ENCODE data around the gene NDUFA11.

Gene NDUFA11

DNA sequence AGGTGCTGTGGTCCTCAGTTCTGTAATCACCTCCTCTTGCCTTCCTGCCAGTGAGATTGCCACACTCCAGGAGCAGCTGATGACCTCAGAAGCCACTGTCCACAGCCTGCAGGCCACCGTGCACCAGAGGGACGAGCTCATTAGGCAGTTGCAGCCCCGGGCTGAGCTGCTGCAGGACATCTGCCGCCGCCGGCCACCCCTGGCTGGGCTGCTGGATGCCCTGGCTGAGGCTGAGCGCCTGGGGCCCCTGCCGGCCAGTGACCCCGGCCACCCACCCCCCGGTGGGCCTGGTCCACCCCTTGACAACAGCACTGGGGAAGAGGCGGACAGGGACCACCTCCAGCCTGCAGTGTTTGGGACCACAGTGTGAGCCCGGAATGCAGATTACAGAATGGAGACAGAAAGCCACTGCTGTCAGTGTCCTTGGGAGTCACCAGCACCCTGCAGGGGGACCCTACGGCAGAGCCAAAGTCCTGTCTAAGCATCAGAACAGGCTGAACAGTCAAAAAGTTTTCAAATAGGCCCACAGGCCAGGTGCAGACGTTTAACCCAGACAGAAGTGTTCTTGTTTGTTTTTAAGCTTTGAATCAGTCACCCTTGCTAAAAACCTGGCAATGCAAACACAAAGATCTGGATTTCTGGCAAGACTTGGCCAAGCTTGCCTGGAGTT is 5.3 kb upstream of the NDUFA11 start:
- peak; percentile 39 for DNase-seq (ENCODE audit: low spot score)

DNA sequence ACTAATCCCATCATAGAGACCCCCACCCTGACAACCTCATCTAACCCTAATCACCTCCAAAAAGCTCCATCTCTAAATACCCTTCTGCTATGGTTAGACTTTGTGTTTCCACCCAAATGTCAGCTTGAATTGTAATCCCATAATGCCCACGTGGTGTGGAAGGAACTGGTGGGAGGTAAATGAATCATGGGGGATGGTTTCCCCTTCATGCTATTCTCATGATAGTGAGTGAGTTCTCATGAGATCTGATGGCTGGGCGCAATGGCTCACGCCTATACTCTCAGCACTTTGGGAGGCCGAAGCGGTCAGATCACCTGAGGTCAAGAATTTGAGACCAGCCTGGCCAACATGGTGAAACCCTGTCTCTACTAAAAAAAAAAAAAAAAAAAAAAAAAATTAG is 3.7 kb upstream of the NDUFA11 start:
- no peak for DNase-seq (ENCODE audit: low spot score)

DNA sequence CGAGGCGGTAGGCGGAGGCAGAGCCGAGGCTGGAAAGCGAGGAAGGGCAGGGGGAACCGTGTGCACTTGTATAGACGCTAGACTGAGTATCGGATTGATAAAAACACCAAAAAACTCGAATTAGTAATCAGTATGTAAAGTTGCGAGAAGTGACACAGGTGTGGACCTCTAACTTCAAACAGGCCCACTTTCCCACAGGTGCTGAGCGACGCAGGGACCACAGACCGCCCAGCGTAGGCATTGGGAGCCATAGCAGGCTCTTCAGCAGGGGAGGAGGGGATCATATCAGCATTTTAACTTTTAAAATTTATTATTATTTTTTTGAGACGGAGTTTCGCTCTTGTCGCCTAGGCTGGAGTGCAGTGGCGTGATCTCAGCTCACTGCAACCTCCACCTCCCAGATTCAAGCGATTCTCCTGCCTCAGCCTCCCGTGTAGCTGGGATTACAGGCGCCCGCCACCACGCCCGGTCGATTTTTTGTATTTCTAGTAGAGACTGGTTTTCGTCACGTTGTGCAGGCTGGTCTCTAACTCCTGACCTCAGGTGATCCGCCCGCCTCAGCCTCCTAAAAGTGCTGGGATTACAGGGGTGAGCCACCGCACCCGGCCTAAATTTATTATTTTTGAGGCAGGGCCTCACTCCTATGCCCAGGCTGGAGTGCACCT is 1.7 kb upstream of the NDUFA11 start:
- no peak for DNase-seq (ENCODE audit: low spot score)

DNA sequence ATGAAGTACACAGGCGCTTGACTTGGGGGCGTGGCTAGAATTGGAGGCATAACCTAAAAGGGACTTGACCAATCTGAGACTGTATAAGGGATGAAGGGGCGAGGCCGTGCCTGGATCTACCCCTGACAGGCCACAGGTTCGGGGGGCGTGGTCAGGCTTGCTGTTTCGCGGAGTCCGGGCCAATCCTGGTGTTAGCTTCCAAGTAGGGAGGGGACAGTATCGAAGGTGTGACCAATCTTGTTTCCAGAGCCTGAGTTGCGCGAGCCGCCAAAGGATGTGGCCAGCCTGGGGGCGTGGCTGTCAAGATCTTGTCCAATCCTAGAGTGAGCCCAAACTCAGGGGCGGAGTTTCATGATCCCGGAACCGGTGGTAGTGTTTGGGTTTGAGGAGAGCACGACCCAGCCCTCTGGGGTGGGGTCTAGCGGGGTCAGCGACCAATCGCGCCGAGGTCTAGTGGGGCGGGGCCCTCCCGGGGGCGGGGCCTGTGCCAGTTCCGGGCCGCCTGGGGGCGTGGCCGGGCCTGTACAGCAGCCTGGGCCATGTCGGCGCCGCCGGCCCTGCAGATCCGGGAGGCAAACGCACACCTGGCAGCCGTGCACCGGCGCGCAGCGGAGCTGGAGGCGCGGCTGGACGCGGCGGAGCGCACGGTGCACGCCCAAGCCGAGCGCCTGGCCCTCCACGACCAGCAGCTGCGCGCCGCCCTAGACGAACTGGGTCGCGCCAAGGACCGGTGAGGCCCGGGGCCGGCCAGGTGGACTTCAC is 943 bp upstream of the NDUFA11 start, which contains the start of gene VMAC:
VMAC (plus strand) TSS at position 521 of the 762 bp plus-strand sequence; CDS start at position 540, 19 bp downstream.
- peak; percentile 92 for DNase-seq (ENCODE audit: low spot score)

DNA sequence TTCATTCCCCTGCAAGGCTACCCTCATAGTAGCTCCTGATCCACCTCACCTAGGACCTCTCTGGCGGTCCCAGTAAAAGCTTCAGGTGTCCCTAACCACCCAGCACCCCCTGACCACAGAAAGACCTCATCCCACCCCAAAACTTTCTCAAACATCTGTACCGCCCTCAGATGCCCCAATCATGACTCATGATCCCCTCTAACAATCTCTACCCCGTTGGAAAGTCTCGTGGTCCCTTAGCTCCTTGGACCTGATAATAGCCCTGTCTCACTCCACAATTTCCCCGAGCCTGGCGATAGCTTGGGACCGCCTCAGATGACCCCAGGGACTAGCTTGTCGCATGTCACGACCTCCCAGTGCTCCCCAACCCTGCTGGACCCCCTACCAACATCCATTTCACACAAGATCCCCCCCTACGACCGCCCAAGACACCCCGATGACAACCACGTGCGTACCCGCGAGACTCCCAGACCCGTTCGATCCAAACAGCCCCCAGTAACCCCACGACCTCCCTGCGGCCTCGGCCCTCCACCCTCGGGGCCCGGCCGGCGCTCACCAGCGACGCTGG is 450 bp downstream of the NDUFA11 start:
- DNase-seq (ENCODE audit: low spot score): no peak

DNA sequence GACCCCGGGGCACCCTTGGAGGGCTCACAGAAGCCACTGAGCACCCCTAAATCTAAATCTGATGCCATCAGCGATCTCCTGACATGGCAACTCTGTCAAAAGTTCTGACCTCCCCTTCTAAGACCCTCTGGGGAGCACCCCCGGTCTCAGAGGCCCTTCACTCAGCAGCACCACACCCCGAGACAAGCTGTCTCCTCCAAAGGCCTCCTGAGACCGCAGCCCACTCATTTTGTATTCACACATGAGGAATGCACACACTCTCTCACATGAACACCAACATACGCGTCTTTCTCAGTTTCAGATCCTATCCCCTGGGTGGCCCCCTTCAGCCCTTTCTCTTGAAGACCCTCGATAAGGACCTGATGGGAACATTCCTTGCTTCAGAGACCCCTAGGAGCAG is 2.6 kb downstream of the NDUFA11 start:
- DNase-seq (ENCODE audit: low spot score): no peak

DNA sequence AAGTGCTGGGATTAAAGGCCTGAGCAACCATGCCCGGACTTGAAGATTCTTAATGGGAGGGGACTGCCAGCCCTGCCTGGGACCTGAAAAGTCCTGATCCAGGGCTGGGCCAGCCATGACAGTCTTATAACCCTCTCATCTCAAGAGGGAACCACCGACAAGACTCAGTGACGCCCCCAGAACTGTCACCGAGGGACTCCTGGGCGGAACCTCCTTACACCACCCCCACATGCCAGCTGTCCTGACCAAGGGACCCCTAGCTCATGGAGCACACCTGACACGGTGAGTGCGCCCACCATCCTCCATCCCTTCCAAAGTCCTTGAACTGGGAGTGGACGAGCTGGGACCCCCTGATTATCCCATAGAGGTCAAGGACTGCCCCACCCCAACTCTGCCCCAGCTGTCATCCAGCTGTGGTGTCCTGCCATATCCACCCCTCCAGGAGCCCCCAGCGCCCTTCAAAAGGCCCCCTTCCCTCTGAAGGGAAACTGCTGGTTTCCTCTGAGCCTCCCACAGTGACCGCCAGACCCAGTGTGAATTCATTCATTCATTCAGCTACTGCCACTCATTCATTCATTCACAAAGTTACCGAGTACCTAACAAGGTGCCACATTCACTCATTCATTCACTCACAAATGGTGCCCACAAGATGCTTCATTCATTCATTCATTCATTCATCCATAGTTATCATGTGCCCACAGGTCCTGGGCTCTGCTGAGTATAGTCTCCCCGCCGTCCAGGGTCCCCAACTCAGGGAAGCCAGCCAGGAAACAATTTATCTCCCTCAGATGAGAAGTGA is 3.7 kb downstream of the NDUFA11 start:
- no peak for DNase-seq (ENCODE audit: low spot score)

DNA sequence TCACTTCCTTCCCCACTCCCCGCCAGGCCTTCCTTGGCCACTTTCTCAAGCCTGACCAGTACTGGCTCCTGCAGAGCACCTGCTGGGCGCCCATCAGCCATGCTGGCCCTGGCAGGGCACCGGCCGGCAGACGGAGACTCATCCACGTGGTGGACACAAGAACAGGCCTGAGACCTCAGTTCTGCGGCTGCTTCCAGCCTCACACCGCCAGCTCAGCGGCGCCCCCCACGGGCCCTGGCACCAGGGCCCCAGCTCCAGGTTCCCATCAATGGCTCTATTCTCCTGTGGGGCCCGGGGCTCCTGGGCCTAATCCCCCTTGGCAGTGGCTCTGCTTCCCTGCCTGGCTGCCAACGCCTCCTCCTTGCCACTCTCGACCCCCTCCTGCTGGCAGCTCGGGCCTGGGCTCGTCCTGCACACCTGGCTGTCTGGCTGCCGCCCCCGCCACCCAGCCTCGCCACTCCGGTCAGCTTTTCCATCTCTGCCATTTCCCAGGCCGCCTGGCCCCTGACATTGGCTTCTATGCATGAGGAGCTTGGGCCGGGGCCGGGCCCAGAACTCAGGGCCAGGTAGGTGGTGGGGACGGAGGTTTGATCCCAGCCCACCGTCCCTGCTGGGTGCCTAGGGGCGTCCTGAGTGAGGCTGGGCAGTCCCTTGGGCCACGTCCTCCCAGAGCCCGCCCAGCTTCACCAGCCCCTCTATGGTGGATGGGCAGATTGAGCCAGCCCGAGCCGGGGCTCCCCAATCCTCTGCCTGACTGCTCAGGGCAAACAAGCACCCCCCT is 6.2 kb downstream of the NDUFA11 start:
- DNase-seq (ENCODE audit: low spot score): no peak

DNA sequence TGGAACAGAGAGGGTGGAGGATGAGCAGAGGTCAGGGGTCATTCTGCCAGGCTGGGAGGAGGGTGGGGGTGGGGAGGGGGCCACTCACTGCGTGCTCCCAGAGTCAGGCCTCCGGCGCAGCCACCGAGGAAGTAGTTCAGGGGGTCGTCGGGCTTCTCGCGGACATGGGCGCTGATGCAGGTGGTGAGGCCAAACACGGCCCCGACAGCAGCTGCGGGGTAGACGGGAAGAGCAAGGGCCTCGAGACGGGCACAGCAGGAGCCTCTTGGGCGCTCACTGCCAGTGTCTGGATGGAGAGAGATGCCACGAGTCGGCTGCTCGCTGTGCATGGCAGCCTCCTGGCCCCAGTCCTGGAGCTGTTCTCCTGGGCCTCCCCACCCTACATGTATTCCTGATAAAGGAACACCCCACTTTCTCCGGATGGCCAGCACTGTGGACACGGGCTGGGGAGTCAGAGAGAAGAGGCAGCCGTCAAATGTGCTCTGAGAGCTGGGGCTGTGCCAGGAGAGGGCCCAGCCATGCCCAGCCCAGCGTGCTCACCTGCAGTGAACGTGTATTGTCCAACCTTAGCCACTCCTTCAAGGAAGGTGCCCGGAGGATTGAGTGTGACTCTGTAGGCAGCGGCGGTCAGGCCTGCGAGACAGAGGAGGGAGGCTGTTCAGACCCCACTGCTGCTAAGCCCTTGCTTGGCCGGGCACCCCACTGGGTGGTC is 7.1 kb downstream of the NDUFA11 start:
- no peak for DNase-seq (ENCODE audit: low spot score)

DNA sequence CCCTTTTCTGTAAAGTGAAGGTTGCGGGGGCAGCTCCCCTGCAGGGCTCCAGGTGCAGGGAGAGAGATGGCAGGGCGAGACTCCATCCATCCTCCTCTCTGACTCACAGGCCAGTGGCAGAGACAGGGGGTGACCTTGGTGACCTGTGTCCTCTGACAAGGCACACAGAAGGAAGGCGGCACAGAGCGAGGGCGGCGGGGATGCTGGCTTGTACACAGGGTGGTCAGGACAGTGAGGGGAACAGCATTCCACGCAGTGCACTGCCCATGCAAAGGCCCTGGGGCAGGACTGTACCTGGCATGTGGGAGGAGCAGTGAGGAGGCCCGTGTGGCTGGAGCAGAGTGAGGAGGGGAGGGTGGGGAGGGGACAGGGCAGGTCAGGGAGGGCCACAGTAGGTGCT is 7.7 kb downstream of the NDUFA11 start:
- DNase-seq (ENCODE audit: low spot score): no peak

DNA sequence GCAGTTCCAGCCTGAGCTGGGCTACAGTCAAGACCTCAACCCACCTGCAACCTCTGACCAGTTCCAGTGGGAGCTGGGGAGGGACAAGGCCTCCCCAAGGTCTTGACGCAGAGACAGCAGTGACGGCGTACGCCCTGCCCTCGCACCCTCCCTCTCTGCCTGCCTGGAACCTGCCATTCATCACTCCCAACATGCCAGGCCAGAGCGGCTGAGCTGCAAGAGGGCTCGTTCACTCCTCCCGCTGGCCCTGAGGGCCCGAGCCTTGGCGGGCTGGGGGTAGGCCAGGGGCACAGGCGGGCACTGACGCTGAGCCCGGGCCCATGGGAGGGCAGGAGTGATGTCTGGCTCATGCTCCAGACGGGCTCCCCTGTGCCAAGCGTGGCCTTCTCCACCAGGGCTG is 8.2 kb downstream of the NDUFA11 start:
- no peak for DNase-seq (ENCODE audit: low spot score)

DNA sequence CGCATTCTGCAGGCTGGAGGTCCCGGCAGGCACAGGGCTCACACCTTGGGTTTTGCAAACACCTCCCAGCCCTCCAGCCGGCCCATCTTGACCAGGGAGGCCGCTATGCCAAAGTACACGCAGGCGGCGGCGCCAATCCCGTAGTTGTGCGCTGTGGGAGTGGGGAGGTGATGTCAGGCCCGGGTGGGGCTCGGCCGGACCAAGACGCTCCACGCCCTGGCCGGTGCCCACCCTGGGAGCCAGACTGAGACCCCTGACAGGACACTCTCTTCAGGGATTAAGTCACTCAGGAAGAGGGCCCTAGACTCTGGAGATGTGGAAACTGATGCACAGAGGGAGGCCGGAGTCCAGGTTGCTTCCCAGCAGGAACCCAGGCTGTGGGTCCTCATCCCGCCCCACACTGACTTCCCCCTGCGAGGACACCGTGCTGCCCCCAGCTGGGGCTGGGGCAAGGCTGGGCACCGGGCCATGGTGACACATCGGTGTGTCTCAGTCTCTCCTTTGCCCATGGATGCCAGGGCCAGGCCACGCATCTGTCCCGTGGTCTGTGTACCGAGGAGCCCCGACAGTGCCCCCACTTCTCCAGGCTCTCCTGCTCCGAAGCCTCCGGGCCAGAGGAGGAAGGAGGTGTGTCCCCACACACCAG is 8.8 kb downstream of the NDUFA11 start:
- no peak for DNase-seq (ENCODE audit: low spot score)

DNA sequence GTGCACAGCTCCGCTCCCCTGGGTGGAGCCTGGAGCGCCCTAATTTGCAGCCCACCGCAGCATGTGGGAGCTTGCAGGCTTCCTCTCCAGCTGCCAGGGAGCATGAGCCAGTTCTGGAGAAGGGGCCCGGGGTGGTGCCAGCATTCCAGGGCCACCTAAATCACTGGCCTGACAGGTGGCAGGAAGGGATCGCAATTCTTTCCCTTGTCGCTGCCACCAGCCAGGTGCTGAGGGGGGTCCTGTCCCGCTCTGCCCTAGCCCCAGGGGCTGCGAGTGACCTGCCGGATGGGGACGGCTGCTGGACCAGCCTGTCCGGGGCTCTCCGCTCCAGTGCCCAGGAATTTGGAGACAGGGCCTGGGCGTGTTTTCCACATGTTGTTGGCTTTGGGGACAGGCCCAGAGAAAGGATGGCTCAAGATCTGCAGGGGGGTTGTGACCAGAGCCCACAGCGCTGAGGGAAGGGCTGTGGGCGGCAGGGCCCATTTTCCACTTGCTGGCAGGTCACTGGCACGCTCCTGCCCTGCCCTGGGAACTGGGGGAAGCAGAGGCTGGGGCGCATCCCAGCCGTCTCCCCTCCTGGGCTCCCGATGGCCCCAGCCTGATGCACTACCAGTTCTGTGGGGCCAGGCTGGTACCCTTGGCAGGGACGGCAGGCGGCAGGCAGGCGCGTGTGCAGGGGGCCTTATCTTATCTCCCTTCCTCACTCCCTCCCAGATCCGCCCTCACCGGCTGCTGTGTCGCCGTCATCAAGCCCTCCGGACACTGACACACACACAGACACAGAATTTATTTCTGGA is 9.5 kb downstream of the NDUFA11 start:
- DNase-seq (ENCODE audit: low spot score): no peak

DNA sequence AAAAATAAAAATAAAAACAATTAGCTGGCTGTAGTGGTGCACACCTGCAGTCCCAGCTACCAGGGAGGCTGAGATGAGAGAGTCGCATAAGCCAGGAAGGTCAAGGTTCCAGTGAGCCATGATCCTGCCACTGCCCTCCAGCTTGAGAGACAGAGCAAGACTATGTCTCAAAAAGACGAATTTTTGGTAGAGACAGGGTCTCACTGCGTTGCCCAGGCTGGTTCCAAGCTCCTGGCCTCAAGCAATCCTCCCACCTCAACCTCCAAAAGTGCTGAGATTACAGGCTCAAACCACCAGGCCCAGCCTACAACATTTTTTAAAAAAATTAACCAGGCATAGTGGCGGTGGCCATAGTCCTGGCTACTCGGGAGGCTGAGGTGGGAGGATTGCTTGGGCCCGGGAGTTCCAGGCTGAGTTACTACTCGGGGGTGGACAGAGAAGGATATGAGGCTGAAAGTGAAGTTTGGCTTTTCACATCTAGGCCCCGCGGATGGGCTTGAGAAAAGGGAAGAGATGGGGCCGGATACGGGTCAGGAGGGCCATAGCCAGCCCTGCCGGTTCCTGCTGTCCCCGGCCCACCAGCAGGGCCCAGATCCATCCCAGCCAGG is 10.2 kb downstream of the NDUFA11 start:
- DNase-seq (ENCODE audit: low spot score): no peak

DNA sequence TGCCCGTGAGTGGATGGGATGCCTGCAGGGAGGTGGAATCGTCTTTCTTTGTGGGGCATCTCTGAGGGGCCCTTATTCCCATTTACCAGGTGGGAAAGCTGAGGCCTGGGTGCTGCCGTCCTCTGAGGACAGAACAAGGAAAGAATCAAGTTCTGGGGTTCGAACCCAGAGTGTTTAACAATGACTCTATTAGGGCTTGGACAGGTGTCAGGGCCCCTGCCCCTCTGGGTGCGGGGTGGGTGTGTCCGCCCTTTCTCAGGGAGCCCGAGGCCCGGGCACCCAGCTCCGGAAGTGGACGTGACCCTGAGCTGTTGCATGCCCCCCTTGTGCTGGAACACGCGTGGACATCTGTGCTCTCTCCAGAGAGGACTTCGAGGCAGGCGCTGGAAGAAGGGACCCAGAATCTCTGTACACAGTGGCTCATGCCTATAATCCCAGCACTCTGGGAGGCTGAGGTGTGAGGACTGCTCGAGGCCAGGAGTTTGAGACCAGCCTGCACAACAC is 10.8 kb downstream of the NDUFA11 start:
- DNase-seq (ENCODE audit: low spot score): no peak

DNA sequence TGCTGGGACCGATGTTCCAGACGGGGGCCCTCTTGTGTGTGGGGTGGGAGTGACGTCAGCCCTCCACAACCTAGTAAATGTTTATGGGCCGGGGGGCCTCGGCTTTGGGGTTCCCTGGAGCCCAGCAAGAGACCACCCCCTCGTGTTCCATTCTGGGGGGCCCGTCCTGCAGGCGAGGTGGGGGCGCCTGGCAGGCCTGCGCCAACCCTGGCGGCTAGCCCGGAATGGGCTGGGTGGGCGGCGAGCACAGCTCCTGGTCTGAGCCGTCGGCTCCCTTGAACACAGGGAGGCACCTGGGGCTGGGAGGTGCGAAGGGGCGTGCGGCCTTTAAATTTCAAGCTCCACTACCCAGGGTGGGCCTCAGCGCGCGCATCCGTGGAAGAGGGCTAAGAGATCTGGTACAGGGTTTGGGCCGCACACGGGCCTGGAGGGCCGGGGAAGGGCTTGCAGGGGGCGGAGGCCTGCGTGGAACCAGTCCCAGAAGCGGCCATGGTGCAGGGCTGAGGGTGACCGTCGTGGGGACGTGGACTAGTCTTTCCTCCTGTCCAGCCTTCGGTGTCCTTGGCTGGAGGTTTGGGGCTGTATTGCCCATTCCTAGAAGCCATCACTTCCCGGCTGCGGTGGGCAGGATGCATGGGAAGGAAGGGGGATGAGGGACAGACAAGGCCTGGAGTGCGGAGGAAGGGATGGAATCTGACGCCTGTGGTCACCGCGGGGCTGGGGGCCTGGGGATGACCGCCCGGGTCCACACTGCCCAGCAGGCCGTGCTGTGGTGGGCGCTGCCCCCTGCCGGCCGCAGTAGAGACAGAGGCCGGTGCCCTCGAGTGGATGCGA is 11.4 kb downstream of the NDUFA11 start:
- peak; percentile 72 for DNase-seq (ENCODE audit: low spot score)

DNA sequence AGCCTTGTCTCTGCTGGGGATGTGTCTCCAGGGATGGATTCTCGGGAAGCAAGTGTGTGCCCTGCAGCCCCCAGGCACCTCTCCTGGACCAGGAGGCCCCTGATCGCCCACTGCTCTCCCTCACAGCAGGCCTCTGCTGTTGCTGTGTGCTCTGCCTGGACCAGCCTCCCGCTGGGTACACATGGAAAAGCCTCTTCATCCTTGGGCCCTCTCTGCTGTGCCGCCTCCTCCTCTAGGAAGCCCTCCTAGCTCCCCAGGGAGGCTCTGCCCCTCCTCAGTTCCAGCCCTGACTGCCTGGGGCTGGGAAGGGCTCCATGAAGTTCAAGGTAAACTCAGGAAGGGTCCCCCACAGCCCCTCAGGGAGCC is 12.0 kb downstream of the NDUFA11 start:
- no peak for DNase-seq (ENCODE audit: low spot score)

DNA sequence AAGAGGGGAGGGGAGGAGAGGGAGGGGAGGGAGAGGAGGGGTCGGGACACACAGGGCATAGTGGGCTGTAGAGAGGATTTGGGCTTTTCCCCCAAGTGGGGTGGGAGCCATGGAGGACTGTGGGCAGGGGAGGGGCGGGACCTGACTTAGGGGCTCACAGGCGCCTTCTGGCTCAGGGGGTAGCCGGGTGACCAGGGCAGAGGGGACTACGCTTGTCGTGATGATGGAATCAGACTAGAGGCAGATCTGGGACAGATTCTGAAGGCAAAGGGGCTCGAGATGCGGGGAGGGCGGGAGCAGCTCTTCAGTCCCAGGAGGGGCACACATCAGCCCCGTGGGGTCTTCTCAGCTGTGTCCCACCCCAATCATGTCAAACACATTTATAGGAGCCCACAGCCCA is 13.5 kb downstream of the NDUFA11 start:
- no peak for DNase-seq (ENCODE audit: low spot score)
